T follicular helper cell (primary cell): ENCODE measurements around the gene RLF.

Experiments
- DNase-seq: peaks from one replicate; pipeline ENCODE4 v3.0.0-alpha.2; 2020; ENCODE audit warnings: low read depth
- total RNA-seq, 2 experiments: gene quantifications; one replicate each; lab custom pipeline; 2026; lab: John Stamatoyannopoulos, UW

Gene RLF, protein sequence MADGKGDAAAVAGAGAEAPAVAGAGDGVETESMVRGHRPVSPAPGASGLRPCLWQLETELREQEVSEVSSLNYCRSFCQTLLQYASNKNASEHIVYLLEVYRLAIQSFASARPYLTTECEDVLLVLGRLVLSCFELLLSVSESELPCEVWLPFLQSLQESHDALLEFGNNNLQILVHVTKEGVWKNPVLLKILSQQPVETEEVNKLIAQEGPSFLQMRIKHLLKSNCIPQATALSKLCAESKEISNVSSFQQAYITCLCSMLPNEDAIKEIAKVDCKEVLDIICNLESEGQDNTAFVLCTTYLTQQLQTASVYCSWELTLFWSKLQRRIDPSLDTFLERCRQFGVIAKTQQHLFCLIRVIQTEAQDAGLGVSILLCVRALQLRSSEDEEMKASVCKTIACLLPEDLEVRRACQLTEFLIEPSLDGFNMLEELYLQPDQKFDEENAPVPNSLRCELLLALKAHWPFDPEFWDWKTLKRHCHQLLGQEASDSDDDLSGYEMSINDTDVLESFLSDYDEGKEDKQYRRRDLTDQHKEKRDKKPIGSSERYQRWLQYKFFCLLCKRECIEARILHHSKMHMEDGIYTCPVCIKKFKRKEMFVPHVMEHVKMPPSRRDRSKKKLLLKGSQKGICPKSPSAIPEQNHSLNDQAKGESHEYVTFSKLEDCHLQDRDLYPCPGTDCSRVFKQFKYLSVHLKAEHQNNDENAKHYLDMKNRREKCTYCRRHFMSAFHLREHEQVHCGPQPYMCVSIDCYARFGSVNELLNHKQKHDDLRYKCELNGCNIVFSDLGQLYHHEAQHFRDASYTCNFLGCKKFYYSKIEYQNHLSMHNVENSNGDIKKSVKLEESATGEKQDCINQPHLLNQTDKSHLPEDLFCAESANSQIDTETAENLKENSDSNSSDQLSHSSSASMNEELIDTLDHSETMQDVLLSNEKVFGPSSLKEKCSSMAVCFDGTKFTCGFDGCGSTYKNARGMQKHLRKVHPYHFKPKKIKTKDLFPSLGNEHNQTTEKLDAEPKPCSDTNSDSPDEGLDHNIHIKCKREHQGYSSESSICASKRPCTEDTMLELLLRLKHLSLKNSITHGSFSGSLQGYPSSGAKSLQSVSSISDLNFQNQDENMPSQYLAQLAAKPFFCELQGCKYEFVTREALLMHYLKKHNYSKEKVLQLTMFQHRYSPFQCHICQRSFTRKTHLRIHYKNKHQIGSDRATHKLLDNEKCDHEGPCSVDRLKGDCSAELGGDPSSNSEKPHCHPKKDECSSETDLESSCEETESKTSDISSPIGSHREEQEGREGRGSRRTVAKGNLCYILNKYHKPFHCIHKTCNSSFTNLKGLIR (N-terminal part only)
- total RNA-seq = 105 to 122 reads per million in 2 experiments

- DNase-seq = peak; percentile 92
Measured at GRCh38 chr1:40161125-40161887, at the start of gene RLF. Gene RLF (plus strand): TSS chr1:40161387. CDS start chr1:40161400, 13 bp downstream.

DNA sequence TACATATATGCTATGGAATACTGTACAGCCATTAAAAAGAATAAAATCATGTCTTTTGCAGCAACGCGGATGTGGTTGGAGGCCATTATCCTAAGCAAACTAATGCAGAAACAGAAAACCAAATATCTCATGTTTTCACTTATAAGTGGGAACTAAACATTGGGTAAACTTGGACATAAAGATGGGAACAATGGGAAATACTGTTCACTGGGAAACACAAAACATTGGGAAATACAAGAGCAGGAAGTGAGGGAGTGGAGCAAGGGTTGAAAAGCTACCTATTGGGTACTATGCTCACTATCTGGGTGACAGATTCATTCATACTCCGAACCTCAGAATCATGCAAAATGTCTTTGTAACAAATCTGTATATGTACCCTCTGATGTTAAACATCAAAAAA lies 46.8 kb upstream of the RLF start:
- DNase-seq = no peak

DNA sequence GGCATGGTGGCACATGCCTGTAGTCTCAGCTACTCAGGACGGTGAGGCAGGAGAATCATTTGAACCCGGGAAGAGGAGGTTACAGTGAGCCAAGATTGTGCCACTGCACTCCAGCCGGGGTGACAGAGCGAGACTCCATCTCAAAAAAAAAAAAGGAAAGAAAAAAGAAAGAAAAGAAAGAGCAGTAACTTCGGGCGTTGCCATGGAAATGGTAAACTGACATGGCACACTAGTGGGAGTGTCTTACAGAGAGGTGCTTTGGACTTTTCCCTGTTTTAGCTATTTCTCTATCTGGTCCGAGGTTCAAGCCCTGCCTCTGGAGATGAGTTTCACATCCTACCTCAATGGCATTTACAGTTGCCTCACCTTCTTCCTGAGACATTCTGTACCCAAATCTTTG lies 41.1 kb upstream of the RLF start:
- DNase-seq = no peak

- no peak for DNase-seq
Measured at GRCh38 chr1:40122855-40123254, 38.3 kb upstream of the RLF start.

GRCh38 chr1:40130892-40131291 lies 30.3 kb upstream of the RLF start:
- no peak for DNase-seq

GRCh38 chr1:40132383-40133311 lies 28.5 kb upstream of the RLF start:
- DNase-seq = no peak

GRCh38 chr1:40133312-40133665 lies 27.9 kb upstream of the RLF start:
- DNase-seq = no peak

DNA sequence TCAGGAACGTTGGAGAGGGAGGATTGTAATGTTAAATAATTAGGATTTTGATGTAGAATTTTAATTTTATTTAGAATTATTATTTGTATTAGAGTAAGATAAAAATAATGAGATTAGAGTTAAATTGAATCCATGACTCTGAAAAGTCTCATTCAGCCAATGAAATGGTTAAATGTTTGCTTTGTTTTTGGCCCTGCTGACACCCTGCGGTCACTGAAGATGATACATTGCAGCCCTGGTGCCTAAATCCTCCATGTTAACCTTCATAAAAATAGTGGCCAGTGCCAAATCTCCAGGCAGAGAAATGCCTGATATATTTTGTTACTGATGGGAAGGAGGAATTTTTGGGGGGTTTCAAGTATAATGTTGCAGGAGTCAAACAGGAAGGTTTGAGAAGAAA lies 27.3 kb upstream of the RLF start:
- DNase-seq = no peak

- DNase-seq = no peak
Measured at GRCh38 chr1:40140211-40140973, 20.8 kb upstream of the RLF start.

DNA sequence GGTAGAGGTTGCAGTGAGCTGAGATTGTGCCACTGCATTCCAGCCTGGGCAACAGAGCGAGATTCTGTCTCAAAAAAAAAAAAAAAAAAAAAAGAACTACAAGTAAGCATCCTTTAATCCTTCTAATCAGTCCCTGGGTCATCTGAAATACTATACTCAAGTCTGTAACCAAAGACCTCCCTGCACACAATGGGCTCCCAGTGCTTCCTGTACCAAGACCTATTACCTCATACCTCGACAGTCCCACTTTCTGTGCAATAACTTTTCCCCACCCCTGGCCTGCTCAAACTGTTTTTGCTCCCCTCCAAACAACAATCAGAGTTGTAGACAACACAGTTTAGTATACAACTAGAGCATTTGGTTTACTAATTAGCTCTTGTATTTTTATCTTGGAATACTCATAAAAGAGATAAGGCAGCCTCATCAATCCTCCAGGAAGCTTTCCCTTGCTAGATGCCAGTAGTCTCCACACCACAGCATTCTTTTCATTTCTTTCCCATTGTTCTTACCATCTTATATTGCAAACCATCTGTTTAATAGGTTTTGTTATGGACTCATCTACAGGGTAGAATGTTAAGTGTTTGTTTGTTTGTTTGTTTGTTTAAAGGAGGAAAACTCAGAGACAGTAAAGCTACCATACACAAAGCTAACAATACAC lies 19.2 kb upstream of the RLF start:
- no peak for DNase-seq

GRCh38 chr1:40143891-40144575 lies 17.2 kb upstream of the RLF start:
- peak; percentile 41 for DNase-seq

GRCh38 chr1:40151457-40152079 lies 9.6 kb upstream of the RLF start:
- DNase-seq = no peak

DNA sequence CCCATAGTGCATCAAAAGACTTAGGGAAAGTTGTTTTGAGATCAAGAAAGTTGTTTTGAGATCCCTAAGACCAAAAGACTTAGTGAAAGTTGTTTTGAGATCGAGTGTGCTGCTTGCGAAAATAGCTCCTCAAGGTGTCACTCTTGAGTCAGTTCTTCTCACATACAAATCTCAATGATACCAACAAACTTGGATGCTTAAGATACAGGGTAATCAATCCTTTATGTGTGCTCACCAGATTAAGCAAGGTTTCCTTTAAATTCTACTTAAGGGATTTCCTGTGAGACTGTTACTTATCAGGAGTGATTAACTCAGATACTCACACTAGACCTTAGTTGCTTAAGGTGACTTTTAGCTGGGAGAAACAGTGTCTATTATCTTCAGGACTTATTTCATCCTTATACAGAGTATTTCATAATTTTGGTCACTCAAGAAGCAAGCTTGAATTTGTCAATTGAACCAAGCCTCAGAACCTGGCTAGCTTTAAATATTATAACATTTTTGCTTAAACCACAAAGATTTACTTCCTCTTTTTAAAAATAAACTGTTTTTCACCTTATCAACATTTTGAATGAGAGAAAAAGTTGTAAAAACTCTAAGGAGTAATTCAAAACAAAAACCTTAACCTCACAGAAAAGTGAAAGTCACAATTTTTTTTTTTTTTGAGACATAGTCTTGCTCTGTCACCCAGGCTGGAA lies 8.0 kb upstream of the RLF start:
- DNase-seq = no peak

DNA sequence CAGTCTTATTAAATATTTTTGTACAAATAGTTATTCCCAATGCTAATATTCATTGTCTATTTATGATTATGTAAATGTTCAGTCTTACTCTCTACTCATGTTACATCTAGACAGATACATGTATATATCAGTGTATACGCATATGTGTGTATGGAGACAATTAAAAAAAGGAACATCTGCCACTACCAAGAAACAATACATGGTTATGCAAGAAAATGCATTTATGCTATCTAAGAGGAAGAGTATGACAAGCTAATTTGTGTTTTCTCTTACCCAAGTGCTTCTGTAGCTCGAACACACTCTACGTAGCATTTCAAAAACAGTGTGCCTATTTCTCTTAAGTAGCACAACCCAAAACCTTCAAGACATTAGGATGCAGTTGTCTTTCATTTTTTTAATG lies 6.1 kb upstream of the RLF start:
- DNase-seq = no peak

DNA sequence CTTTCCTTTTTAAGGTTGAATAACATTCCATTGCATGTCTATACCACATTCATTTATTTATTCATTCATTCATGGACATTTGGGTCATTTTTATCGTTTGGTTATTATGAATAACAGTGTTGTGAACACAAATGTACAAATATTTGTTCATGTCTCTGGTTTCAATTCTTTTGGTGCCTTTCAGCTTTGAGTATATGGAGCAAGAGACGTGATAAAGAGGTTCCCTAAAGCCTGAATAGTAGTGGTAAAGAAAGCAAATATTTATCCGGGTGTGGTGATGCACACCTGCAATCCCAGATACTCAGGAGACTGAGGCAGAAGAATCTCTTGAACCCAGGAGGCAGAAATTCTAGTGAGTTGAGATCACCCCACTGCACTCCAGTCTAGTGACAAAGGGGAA lies 5.3 kb upstream of the RLF start:
- DNase-seq = no peak

DNA sequence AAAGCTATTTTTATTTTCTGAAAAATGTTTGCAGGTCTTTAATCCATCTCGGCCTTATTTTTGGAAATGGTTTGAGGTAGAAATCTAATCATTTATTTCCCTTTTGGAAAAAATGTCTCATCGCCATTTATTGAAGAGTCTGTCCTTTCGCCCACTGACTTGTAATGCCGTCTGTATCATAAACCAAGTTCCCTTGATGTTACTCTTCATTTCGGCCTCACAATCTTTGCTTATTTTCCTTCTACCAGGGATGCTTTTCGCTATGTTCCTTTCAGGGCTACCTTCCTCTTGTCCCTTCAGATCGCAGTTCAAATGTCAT lies 422 bp upstream of the RLF start:
- DNase-seq = no peak

DNA sequence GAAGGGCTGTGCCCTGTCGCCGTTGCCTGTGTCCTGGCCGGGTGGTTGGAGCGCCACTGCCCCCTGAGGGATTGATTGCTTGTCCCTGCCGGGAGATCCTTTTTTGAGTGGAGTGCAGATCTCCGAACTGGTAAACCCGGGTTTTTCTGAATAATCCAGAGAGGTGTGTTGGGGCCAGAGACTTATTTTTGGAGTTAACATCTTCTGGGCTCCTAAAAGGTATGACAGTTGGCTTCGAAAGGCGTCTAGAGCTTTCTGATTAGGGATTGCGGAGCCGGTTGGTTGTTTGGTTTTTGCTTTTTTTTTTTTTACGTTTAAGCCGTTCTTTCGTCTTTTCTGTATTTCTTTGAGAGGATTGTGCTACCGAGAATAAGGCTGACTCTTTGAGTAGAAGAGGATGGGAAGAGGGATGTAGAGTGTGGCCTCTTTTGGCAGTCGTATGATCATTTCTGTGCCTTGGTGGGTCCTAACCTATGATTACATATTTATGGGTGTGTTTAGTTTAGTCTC lies 756 bp downstream of the RLF start:
- DNase-seq = no peak
